ENCODE results near the gene NTN4.

NTN4 gene

GRCh38 chr12:95738024-95738611 is 52.4 kb downstream of the NTN4 start:
- TF ChIP-seq TAF1 (IDR thresholded peaks at IDR 0.05; ENCODE audit: borderline replicate concordance, insufficient read depth, low read length) (no peak), POLR2AphosphoS5 (IDR thresholded peaks at IDR 0.05; ENCODE audit: low read depth, low read length) (no peak)
- TF ChIP-seq, protein P1, sequence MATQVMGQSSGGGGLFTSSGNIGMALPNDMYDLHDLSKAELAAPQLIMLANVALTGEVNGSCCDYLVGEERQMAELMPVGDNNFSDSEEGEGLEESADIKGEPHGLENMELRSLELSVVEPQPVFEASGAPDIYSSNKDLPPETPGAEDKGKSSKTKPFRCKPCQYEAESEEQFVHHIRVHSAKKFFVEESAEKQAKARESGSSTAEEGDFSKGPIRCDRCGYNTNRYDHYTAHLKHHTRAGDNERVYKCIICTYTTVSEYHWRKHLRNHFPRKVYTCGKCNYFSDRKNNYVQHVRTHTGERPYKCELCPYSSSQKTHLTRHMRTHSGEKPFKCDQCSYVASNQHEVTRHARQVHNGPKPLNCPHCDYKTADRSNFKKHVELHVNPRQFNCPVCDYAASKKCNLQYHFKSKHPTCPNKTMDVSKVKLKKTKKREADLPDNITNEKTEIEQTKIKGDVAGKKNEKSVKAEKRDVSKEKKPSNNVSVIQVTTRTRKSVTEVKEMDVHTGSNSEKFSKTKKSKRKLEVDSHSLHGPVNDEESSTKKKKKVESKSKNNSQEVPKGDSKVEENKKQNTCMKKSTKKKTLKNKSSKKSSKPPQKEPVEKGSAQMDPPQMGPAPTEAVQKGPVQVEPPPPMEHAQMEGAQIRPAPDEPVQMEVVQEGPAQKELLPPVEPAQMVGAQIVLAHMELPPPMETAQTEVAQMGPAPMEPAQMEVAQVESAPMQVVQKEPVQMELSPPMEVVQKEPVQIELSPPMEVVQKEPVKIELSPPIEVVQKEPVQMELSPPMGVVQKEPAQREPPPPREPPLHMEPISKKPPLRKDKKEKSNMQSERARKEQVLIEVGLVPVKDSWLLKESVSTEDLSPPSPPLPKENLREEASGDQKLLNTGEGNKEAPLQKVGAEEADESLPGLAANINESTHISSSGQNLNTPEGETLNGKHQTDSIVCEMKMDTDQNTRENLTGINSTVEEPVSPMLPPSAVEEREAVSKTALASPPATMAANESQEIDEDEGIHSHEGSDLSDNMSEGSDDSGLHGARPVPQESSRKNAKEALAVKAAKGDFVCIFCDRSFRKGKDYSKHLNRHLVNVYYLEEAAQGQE (IDR thresholded peaks at IDR 0.05; ENCODE audit: insufficient read depth in 1 of 2, low read depth in 2 of 2, low read length in 2 of 2): no peak

DNA sequence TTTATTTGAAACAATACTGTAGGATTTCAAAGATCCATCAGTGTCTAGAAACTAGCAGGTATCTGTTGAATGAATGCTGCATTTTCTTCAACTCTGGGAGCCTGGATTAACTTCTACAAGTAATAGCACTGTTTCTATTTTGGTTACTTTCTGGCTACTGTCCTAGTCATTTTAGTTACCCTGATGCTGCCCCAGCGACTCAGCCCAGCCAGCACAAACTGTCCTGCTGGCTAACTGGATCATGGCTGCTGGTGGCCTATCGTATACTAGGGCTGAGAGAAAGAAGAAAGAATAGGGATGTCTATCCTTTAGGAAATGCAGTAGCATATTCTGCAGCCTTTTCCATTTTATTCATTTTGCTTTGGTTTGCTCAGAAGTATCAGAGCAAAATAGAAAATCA is 53.9 kb downstream of the NTN4 start:
- TF ChIP-seq, protein P1 (IDR thresholded peaks at IDR 0.05; ENCODE audit: insufficient read depth in 1 of 2, low read depth in 2 of 2, low read length in 2 of 2): no peak
- TF ChIP-seq SIN3A (IDR thresholded peaks at IDR 0.05; ENCODE audit: borderline replicate concordance, insufficient read depth, low read length): no peak
- no peak for TF ChIP-seq POLR2AphosphoS5 (IDR thresholded peaks at IDR 0.05; ENCODE audit: low read depth, low read length)
- no peak for TF ChIP-seq FOXP2 (optimal IDR thresholded peaks at IDR 0.05; ENCODE audit: borderline replicate concordance, extremely low read depth, extremely low read length, insufficient read depth)
- TF ChIP-seq TAF1 (IDR thresholded peaks at IDR 0.05; ENCODE audit: borderline replicate concordance, insufficient read depth, low read length): no peak

GRCh38 chr12:95733141-95733825 is 57.3 kb downstream of the NTN4 start:
- no peak for TF ChIP-seq FOXP2 (optimal IDR thresholded peaks at IDR 0.05; ENCODE audit: borderline replicate concordance, extremely low read depth, extremely low read length, insufficient read depth)
- no peak for TF ChIP-seq TAF1 (IDR thresholded peaks at IDR 0.05; ENCODE audit: borderline replicate concordance, insufficient read depth, low read length)
- TF ChIP-seq, protein P1 (IDR thresholded peaks at IDR 0.05; ENCODE audit: insufficient read depth in 1 of 2, low read depth in 2 of 2, low read length in 2 of 2): no peak
- TF ChIP-seq POLR2AphosphoS5 (IDR thresholded peaks at IDR 0.05; ENCODE audit: low read depth, low read length): no peak
- TF ChIP-seq SIN3A (IDR thresholded peaks at IDR 0.05; ENCODE audit: borderline replicate concordance, insufficient read depth, low read length): no peak

DNA sequence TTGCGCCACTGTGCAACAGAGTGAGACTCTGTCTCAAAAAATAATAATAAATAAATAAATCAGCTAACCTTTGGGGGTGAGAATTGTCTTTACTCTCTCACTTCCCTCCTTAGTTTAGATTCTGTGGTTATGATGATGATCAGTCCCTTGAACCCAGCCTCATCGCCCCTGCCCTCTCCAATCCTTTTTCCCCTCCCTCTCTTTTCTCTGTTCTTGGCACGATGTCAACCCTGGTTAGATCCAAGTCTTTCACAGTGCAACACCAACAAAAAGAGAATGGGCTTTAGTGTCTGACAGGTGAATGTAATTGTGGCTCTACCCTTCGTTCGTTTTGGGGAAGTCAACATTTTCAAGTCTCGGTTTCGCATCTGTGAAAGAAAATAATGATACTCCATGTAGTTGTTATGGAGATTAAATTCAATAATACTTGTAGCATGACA is 59.0 kb downstream of the NTN4 start:
- TF ChIP-seq FOXP2 (optimal IDR thresholded peaks at IDR 0.05; ENCODE audit: borderline replicate concordance, extremely low read depth, extremely low read length, insufficient read depth) (no peak), TAF1 (IDR thresholded peaks at IDR 0.05; ENCODE audit: borderline replicate concordance, insufficient read depth, low read length) (no peak), SIN3A (IDR thresholded peaks at IDR 0.05; ENCODE audit: borderline replicate concordance, insufficient read depth, low read length) (no peak), POLR2AphosphoS5 (IDR thresholded peaks at IDR 0.05; ENCODE audit: low read depth, low read length) (no peak)
- TF ChIP-seq, protein P1 (IDR thresholded peaks at IDR 0.05; ENCODE audit: insufficient read depth in 1 of 2, low read depth in 2 of 2, low read length in 2 of 2): no peak

Data from PFSK-1 (cell line).